HEK293 (cell line): ENCODE results near the gene GTSE1.

Experiments used
- CTCF ChIA-PET: fragments of 350-600 bp; formaldehyde crosslinking; extraction: SDS; loops from one replicate; lab custom pipeline; 2021; ENCODE audit warnings: antibody characterized with exemption; lab: Yijun Ruan, JAX
- POLR2A ChIA-PET: fragments of 300-600 bp; formaldehyde crosslinking; extraction: SDS; loops from one replicate; lab custom pipeline; 2020; ENCODE audit warnings: antibody characterized with exemption, inconsistent platforms; lab: Yijun Ruan, JAX
- H3K27ac ChIP-seq: fragments of 200-500 bp; sonication (Bioruptor generic); 2 replicates; pipeline ENCODE4 v1.5.1; 2014; ENCODE audit warnings: low read depth, low read length, control low read depth, inconsistent platforms; ENCODE audit errors: extremely low read depth
- H3K36me3 ChIP-seq, 2 experiments: fragments of 200-500 bp in 1 of 2; sonication (Bioruptor generic) in 1 of 2; 1 replicate in 1 of 2; 2 replicates in 1 of 2; pipeline ENCODE4 v1.5.1; 2014 to 2017; ENCODE audit warnings: inconsistent platforms in 2 of 2, low read length in 2 of 2; ENCODE audit not compliant: control insufficient read depth in 2 of 2, insufficient read depth in 1 of 2
- H3K4me1 ChIP-seq: fragments of 200-500 bp; sonication (Bioruptor generic); 2 replicates; pipeline ENCODE4 v1.5.1; 2014; ENCODE audit warnings: mild to moderate bottlenecking, low read length, inconsistent platforms; ENCODE audit not compliant: control insufficient read depth, insufficient read depth
- H3K4me3 ChIP-seq: 2 replicates; pipeline ENCODE4 v1.5.1; 2011; ENCODE audit warnings: low read depth, mild to moderate bottlenecking, control low read depth, low read length, moderate library complexity
- H3K9me3 ChIP-seq: fragments of 200-500 bp; sonication (Bioruptor generic); 2 replicates; pipeline ENCODE4 v1.5.1; 2014; ENCODE audit warnings: low read depth, low read length, inconsistent platforms; ENCODE audit not compliant: control insufficient read depth, insufficient read depth
- ATF2 ChIP-seq: fragments of 450-650 bp; formaldehyde crosslinking; IDR thresholded peaks from 2 replicates; pipeline ENCODE4 v1.5.1; 2016; ENCODE audit warnings: missing biosample characterization, missing genetic modification characterization, low read depth
- FEZF1 ChIP-seq: fragments of 450-650 bp; formaldehyde crosslinking; IDR thresholded peaks from 2 replicates; pipeline ENCODE4 v1.5.1; 2016; ENCODE audit warnings: missing biosample characterization, missing genetic modification characterization
- GLIS1 ChIP-seq: fragments of 450-650 bp; formaldehyde crosslinking; IDR thresholded peaks from 2 replicates; pipeline ENCODE4 v1.5.1; 2016; ENCODE audit warnings: missing biosample characterization, missing genetic modification characterization
- KLF1 ChIP-seq: fragments of 450-650 bp; formaldehyde crosslinking; IDR thresholded peaks from 2 replicates; pipeline ENCODE4 v1.5.1; 2016; ENCODE audit warnings: missing biosample characterization, missing genetic modification characterization
- PRDM4 ChIP-seq: fragments of 450-650 bp; formaldehyde crosslinking; IDR thresholded peaks from 2 replicates; pipeline ENCODE4 v1.5.1; 2017; ENCODE audit warnings: missing biosample characterization, missing genetic modification characterization
- YY2 ChIP-seq: fragments of 450-650 bp; formaldehyde crosslinking; IDR thresholded peaks from 2 replicates; pipeline ENCODE4 v1.5.1; 2016; ENCODE audit warnings: missing biosample characterization, missing genetic modification characterization
- ZBTB11 ChIP-seq: fragments of 450-650 bp; formaldehyde crosslinking; conservative IDR thresholded peaks from 2 replicates; pipeline ENCODE4 v1.5.1; 2016; ENCODE audit warnings: low read depth, missing biosample characterization, missing genetic modification characterization
- ZNF114 ChIP-seq: fragments of 450-650 bp; formaldehyde crosslinking; IDR thresholded peaks from 2 replicates; pipeline ENCODE4 v1.5.0; 2017; ENCODE audit warnings: missing biosample characterization, missing genetic modification characterization
- ZNF174 ChIP-seq: fragments of 450-650 bp; formaldehyde crosslinking; IDR thresholded peaks from 2 replicates; pipeline ENCODE4 v1.5.0; 2017; ENCODE audit warnings: missing biosample characterization, mild to moderate bottlenecking, missing genetic modification characterization
- ZNF202 ChIP-seq: fragments of 450-650 bp; formaldehyde crosslinking; IDR thresholded peaks from 2 replicates; pipeline ENCODE4 v1.5.1; 2016; ENCODE audit warnings: missing biosample characterization, missing genetic modification characterization, borderline replicate concordance
- ZNF341 ChIP-seq: fragments of 450-650 bp; formaldehyde crosslinking; IDR thresholded peaks from 2 replicates; pipeline ENCODE4; 2016; ENCODE audit warnings: low read depth, missing biosample characterization, missing genetic modification characterization
- ZNF354C ChIP-seq: fragments of 450-650 bp; formaldehyde crosslinking; IDR thresholded peaks from 2 replicates; pipeline ENCODE4 v1.5.1; 2016; ENCODE audit warnings: missing biosample characterization, missing genetic modification characterization, low read depth, borderline replicate concordance
- ZNF404 ChIP-seq: fragments of 450-650 bp; formaldehyde crosslinking; IDR thresholded peaks from 2 replicates; pipeline ENCODE4 v1.5.1; 2017; ENCODE audit warnings: missing biosample characterization, missing genetic modification characterization
- ZNF426 ChIP-seq: fragments of 450-650 bp; formaldehyde crosslinking; IDR thresholded peaks from 2 replicates; pipeline ENCODE4 v1.5.1; 2017; ENCODE audit warnings: missing biosample characterization, missing genetic modification characterization, mild to moderate bottlenecking, inconsistent platforms, moderate library complexity
- ZNF529 ChIP-seq: fragments of 450-650 bp; formaldehyde crosslinking; IDR thresholded peaks from 2 replicates; pipeline ENCODE4 v1.5.1; 2017; ENCODE audit warnings: missing genetic modification characterization, missing biosample characterization; ENCODE audit not compliant: insufficient replicate concordance
- ZNF560 ChIP-seq: fragments of 450-650 bp; formaldehyde crosslinking; IDR thresholded peaks from 2 replicates; pipeline ENCODE4 v1.5.1; 2017; ENCODE audit warnings: missing biosample characterization, missing genetic modification characterization, borderline replicate concordance
- ZNF596 ChIP-seq: fragments of 450-650 bp; IDR thresholded peaks from 2 replicates; pipeline ENCODE4 v1.5.0; 2018; ENCODE audit warnings: missing biosample characterization, mild to moderate bottlenecking, missing genetic modification characterization, moderate library complexity
- ZNF654 ChIP-seq: fragments of 450-650 bp; formaldehyde crosslinking; IDR thresholded peaks from 2 replicates; pipeline ENCODE4 v1.5.1; 2016; ENCODE audit warnings: low read depth, missing biosample characterization, missing genetic modification characterization
- ZNF776 ChIP-seq: fragments of 450-650 bp; formaldehyde crosslinking; IDR thresholded peaks from 2 replicates; pipeline ENCODE4 v1.5.0; 2017; ENCODE audit warnings: missing biosample characterization, missing genetic modification characterization, borderline replicate concordance
- ZNF837 ChIP-seq: fragments of 450-650 bp; formaldehyde crosslinking; IDR thresholded peaks from 2 replicates; pipeline ENCODE4 v1.5.1; 2016; ENCODE audit warnings: missing biosample characterization, missing genetic modification characterization
- ZNF843 ChIP-seq: fragments of 450-650 bp; formaldehyde crosslinking; IDR thresholded peaks from 2 replicates; pipeline ENCODE4 v1.5.1; 2016; ENCODE audit warnings: missing biosample characterization, missing genetic modification characterization

GTSE1 gene

GRCh38 chr22:46348099-46348695, 51.5 kb downstream of the GTSE1 start:
- Histone ChIP-seq H3K4me1 (peaks cover 6% of the 10 kb centered on the region; the same call in 1 of the 2 replicates), H3K27ac (no peak overlapping the region), H3K9me3 (no peaks in the 10 kb centered on the region), H3K36me3 (peaks cover 63 to 99% of the 10 kb centered on the region in 2 experiments), H3K4me3 (no peak overlapping the region)
- ChIA-PET CTCF (no interaction called here), POLR2A (no interaction called here)
- TF ChIP-seq ZNF341 (tag by site-specific recombination): no peak
- TF ChIP-seq ZNF596 (tag by site-specific recombination): no peak
- no peak for TF ChIP-seq ATF2
- TF ChIP-seq ZBTB11 (tag by site-specific recombination): no peak
- TF ChIP-seq ZNF560 (tag by site-specific recombination): no peak
- TF ChIP-seq GLIS1 (tag by site-specific recombination): no peak
- no peak for TF ChIP-seq ZNF654
- no peak for TF ChIP-seq PRDM4
- TF ChIP-seq KLF1 (tag by site-specific recombination): no peak
- no peak for TF ChIP-seq ZNF354C (tag by site-specific recombination)
- TF ChIP-seq ZNF776 (tag by site-specific recombination): no peak
- TF ChIP-seq ZNF114: no peak
- no peak for TF ChIP-seq YY2 (tag by site-specific recombination)
- no peak for TF ChIP-seq ZNF426 (tag by site-specific recombination)
- no peak for TF ChIP-seq ZNF837
- no peak for TF ChIP-seq ZNF174 (tag by site-specific recombination)
- no peak for TF ChIP-seq ZNF529
- TF ChIP-seq FEZF1 (tag by site-specific recombination): no peak

- no peak for TF ChIP-seq ZNF202 (tag by site-specific recombination)
- no peak for TF ChIP-seq ZNF404 (tag by site-specific recombination)
- no peak for TF ChIP-seq ZNF843 (tag by site-specific recombination)
- TF ChIP-seq, all 188 proteins: peak for 0
- CTCF ChIA-PET: interaction anchor here (0.7 kb wide), 1 partner anchor 355 kb away, joined by 3 read pairs; no protein-coding TSS in a partner anchor
- Histone ChIP-seq H3K4me1 (peaks cover 6% of the 10 kb centered on the region; the same call in 1 of the 2 replicates), H3K36me3 (peaks cover 52 to 99% of the 10 kb centered on the region in 2 experiments), H3K4me3 (no peak overlapping the region), H3K27ac (no peak overlapping the region), H3K9me3 (no peaks in the 10 kb centered on the region)
- POLR2A ChIA-PET: interaction anchor here (1.0 kb wide), 1 partner anchor 14 kb away, joined by 3 read pairs; the partner anchor contains the start of gene TRMU
These were observed 52.6 kb downstream of the GTSE1 start for GRCh38 chr22:46349238-46349637.
